Natural killer cell (primary cell): ENCODE results near the gene HNRNPA1. TPM values are rescaled to one million over a fixed set of nuclear protein-coding genes. Genes with fewer than 3 reads are reported as not detected.

Experiments used
- ATAC-seq, 3 donors: fragments of 150-1000 bp in 2 of 3; fragments of 200-7000 bp in 1 of 3; cut with Tn5 transposase; 1 replicate in 1 of 3; 2 replicates in 2 of 3; pipeline ENCODE4 v1.10.0; 2021; ENCODE audit warnings: mild to moderate bottlenecking in 2 of 3, moderate library complexity in 2 of 3
- DNase-seq, 2 donors: peaks; one replicate each; pipeline versions ENCODE4 v3.0.0 to v3.0.0-alpha.2; 2013 to 2021; ENCODE audit warnings: mixed read lengths in 1 of 2
- H3K27ac ChIP-seq: one replicate; pipeline ENCODE4 v1.5.1; 2013; ENCODE audit warnings: mild to moderate bottlenecking, low read length
- H3K27me3 ChIP-seq: one replicate; pipeline ENCODE4 v1.6.1; 2013; ENCODE audit warnings: low read length; ENCODE audit not compliant: control insufficient read depth, insufficient read depth
- H3K36me3 ChIP-seq: one replicate; pipeline ENCODE4 v1.6.1; 2013; ENCODE audit warnings: low read length; ENCODE audit not compliant: control insufficient read depth, insufficient read depth
- H3K4me1 ChIP-seq: one replicate; pipeline ENCODE4 v1.6.1; 2013; ENCODE audit warnings: low read length; ENCODE audit not compliant: control insufficient read depth, insufficient read depth
- H3K4me3 ChIP-seq: one replicate; pipeline ENCODE4 v1.5.1; 2013; ENCODE audit warnings: low read length
- H3K9me3 ChIP-seq: one replicate; pipeline ENCODE4 v1.6.1; 2013; ENCODE audit warnings: low read length; ENCODE audit not compliant: control insufficient read depth, insufficient read depth
- H3K27ac Mint-ChIP-seq, 2 donors: one replicate each; pipeline ENCODE4 v1.8.0; 2022; ENCODE audit warnings: mild to moderate bottlenecking in 2 of 2, mixed read lengths in 2 of 2, moderate library complexity in 1 of 2
- H3K27me3 Mint-ChIP-seq, 2 donors: one replicate each; pipeline ENCODE4 v1.8.0; 2022; ENCODE audit warnings: low read depth in 2 of 2, mixed read lengths in 2 of 2
- H3K36me3 Mint-ChIP-seq: one replicate; pipeline ENCODE4 v1.8.0; 2022; ENCODE audit warnings: mixed read lengths
- H3K4me1 Mint-ChIP-seq, 2 donors: one replicate each; pipeline ENCODE4 v1.8.0; 2022; ENCODE audit warnings: mixed read lengths in 2 of 2
- H3K4me3 Mint-ChIP-seq: one replicate; pipeline ENCODE4 v1.8.0; 2022; ENCODE audit warnings: mild to moderate bottlenecking, moderate library complexity, mixed read lengths
- H3K9me3 Mint-ChIP-seq, 2 donors: one replicate each; pipeline ENCODE4 v1.8.0; 2022; ENCODE audit warnings: mixed read lengths in 2 of 2
- CTCF ChIP-seq: fragments of 200-600 bp; IDR thresholded peaks from one replicate; pipeline ENCODE4 v1.8.0; 2022; ENCODE audit warnings: antibody characterized with exemption
- WGBS: methylation state at CpG from one replicate; pipeline ENCODE4 v1.1.7; 2013; ENCODE audit warnings: missing lambda C conversion rate; ENCODE audit not compliant: insufficient coverage; 5-methylcytosine and 5-hydroxymethylcytosine counted together
- intact Hi-C: fragments of 100-400 bp; cut with micrococcal nuclease; formaldehyde crosslinking; loops from one replicate; pipeline ENCODE4 v1.14.2; 2022
- total RNA-seq, 4 donors: library from RNA; stranded (reverse); fragments of 120-200 nt in 1 of 4; gene quantifications; one replicate each; pipeline versions ENCODE4 v1.2.3 to v1.2.4, GENCODE V29; 2013 to 2022

HNRNPA1 gene
- total RNA-seq, 3 donors from 2014 or later (not counting 1 experiment from before 2014, with no cell fraction given): 1,172 to 1,525 (median 1,292) TPM

- Mint-ChIP-seq H3K27ac (no peak overlapping the region), H3K27me3 (no peaks in the 10 kb centered on the region), H3K9me3 (no peaks in the 10 kb centered on the region), H3K4me1 (peaks cover 11 to 23% of the 10 kb centered on the region in 2 donors), H3K4me3 (no peak overlapping the region), H3K36me3 (no peaks in the 10 kb centered on the region)
- intact Hi-C loops: no loop called here
- Histone ChIP-seq H3K9me3 (no peaks in the 10 kb centered on the region), H3K4me1 (peaks cover 13% of the 10 kb centered on the region), H3K27ac (no peak overlapping the region), H3K27me3 (no peaks in the 10 kb centered on the region), H3K36me3 (no peaks in the 10 kb centered on the region), H3K4me3 (no peak overlapping the region)
- TF ChIP-seq CTCF: no peak
- no peak for DNase-seq
- 84% methylated on average over 4 of the region's 4 CpGs for WGBS
- no peak for ATAC-seq
These were observed 18.1 kb upstream of the HNRNPA1 start for GRCh38 chr12:54262403-54262925.

- H3K36me3 ChIP-seq: no peaks in the 10 kb centered on the region
- H3K4me1 ChIP-seq: no peaks in the 10 kb centered on the region
- 99% methylated on average over 4 of the region's 4 CpGs for WGBS
- no peak for TF ChIP-seq CTCF
- intact Hi-C loops: no loop called here
- H3K4me3 ChIP-seq: no peak overlapping the region
- peaks cover 0 to 10% of the 10 kb centered on the region in 2 donors for H3K4me1 Mint-ChIP-seq
- DNase-seq (no peak), ATAC-seq (no peak)
- H3K27me3 Mint-ChIP-seq: no peaks in the 10 kb centered on the region
- no peak overlapping the region for H3K4me3 Mint-ChIP-seq
- no peaks in the 10 kb centered on the region for H3K36me3 Mint-ChIP-seq
- H3K27ac ChIP-seq: no peak overlapping the region
- no peaks in the 10 kb centered on the region for H3K9me3 ChIP-seq
- no peaks in the 10 kb centered on the region for H3K27me3 ChIP-seq
- H3K27ac Mint-ChIP-seq: no peak overlapping the region
- no peaks in the 10 kb centered on the region for H3K9me3 Mint-ChIP-seq
These were observed 15.1 kb upstream of the HNRNPA1 start for GRCh38 chr12:54265364-54265812.

- Mint-ChIP-seq H3K27ac (no peak overlapping the region), H3K9me3 (no peaks in the 10 kb centered on the region), H3K27me3 (no peaks in the 10 kb centered on the region), H3K4me1 (peaks cover 0 to 7% of the 10 kb centered on the region in 2 donors), H3K36me3 (no peaks in the 10 kb centered on the region), H3K4me3 (no peak overlapping the region)
- H3K36me3 ChIP-seq: peaks cover under 1% of the 10 kb centered on the region
- TF ChIP-seq CTCF: no peak
- no peaks in the 10 kb centered on the region for H3K4me1 ChIP-seq
- no peak overlapping the region for H3K27ac ChIP-seq
- ATAC-seq: no peak
- H3K4me3 ChIP-seq: no peak overlapping the region
- no peaks in the 10 kb centered on the region for H3K27me3 ChIP-seq
- no peaks in the 10 kb centered on the region for H3K9me3 ChIP-seq
- intact Hi-C loops: no loop called here
- no peak for DNase-seq
- 100% methylated on average over 1 of the region's 2 CpGs for WGBS
These were observed 13.7 kb upstream of the HNRNPA1 start for GRCh38 chr12:54266852-54267251.

- no peak overlapping the region for H3K4me3 ChIP-seq
- H3K4me1 ChIP-seq: no peaks in the 10 kb centered on the region
- no peak for DNase-seq
- peaks cover 8% of the 10 kb centered on the region for H3K36me3 ChIP-seq
- H3K4me3 Mint-ChIP-seq: no peak overlapping the region
- 74% methylated on average over 2 of the region's 2 CpGs for WGBS
- H3K9me3 ChIP-seq: no peaks in the 10 kb centered on the region
- TF ChIP-seq CTCF: no peak
- H3K4me1 Mint-ChIP-seq: no peaks in the 10 kb centered on the region
- no peaks in the 10 kb centered on the region for H3K36me3 Mint-ChIP-seq
- H3K27me3 Mint-ChIP-seq: no peaks in the 10 kb centered on the region
- H3K27ac ChIP-seq: no peak overlapping the region
- no peaks in the 10 kb centered on the region for H3K27me3 ChIP-seq
- no peak overlapping the region for H3K27ac Mint-ChIP-seq
- no peak for ATAC-seq
- H3K9me3 Mint-ChIP-seq: no peaks in the 10 kb centered on the region
- intact Hi-C loops: no loop called here
These were observed 10.2 kb upstream of the HNRNPA1 start for GRCh38 chr12:54270345-54270744.
